Lung (tissue), 12 donors: Measurements from ENCODE around the gene CHEK1. TPM values are rescaled to one million over a fixed set of nuclear protein-coding genes. Genes with fewer than 3 reads are reported as not detected.

ENCODE experiments used
- ATAC-seq: fragments of 200-7000 bp; cut with Tn5 transposase; one replicate; pipeline ENCODE4 v1.9.1; 2020; ENCODE audit warnings: moderate number of reproducible peaks; ENCODE audit not compliant: insufficient read depth, low FRiP score
- DNase-seq, 3 donors: peaks; one replicate each; pipeline ENCODE4 v3.0.0-alpha.2; 2013 to 2017
- H3K27ac ChIP-seq, 2 donors: one replicate each; pipeline ENCODE4 v1.5.1; 2013; ENCODE audit warnings: mild to moderate bottlenecking in 2 of 2, moderate library complexity in 2 of 2, control low read depth in 1 of 2, inconsistent platforms in 1 of 2, low read depth in 1 of 2, low read length in 1 of 2
- H3K27me3 ChIP-seq, 3 donors: one replicate each; pipeline ENCODE4 v1.5.1; 2013; ENCODE audit warnings: low read length in 2 of 3; ENCODE audit not compliant: control insufficient read depth in 3 of 3, insufficient read depth in 3 of 3
- H3K36me3 ChIP-seq, 4 donors: one replicate each; pipeline ENCODE4 v1.5.1; 2013; ENCODE audit warnings: low read length in 4 of 4, mild to moderate bottlenecking in 1 of 4, moderate library complexity in 1 of 4; ENCODE audit not compliant: control insufficient read depth in 4 of 4, insufficient read depth in 4 of 4
- H3K4me1 ChIP-seq, 5 donors: one replicate each; pipeline ENCODE4 v1.5.1; 2013; ENCODE audit warnings: low read length in 5 of 5, mild to moderate bottlenecking in 2 of 5, moderate library complexity in 1 of 5; ENCODE audit not compliant: control insufficient read depth in 5 of 5, insufficient read depth in 5 of 5
- H3K4me3 ChIP-seq: one replicate; pipeline ENCODE4 v1.5.1; 2013; ENCODE audit warnings: mild to moderate bottlenecking, control low read depth, moderate library complexity
- H3K9ac ChIP-seq, 2 donors: one replicate each; pipeline ENCODE4 v1.5.1; 2013; ENCODE audit warnings: low read length in 2 of 2, control low read depth in 1 of 2; ENCODE audit not compliant: insufficient read depth in 1 of 2
- H3K9me3 ChIP-seq, 4 donors: one replicate each; pipeline ENCODE4 v1.5.1; 2013; ENCODE audit warnings: low read length in 3 of 4, mild to moderate bottlenecking in 1 of 4, moderate library complexity in 1 of 4; ENCODE audit not compliant: control insufficient read depth in 4 of 4, insufficient read depth in 3 of 4
- CTCF ChIP-seq: IDR thresholded peaks from 2 replicates; pipeline ENCODE4 v1.5.1; 2012; ENCODE audit warnings: mild to moderate bottlenecking; ENCODE audit errors: control extremely low read depth, extremely low read depth
- WGBS, 2 donors: extraction: QIAGEN DNeasy Blood & Tissue Kit; methylation state at CpG; one replicate each; pipeline ENCODE4 v1.1.7; 2013; 5-methylcytosine and 5-hydroxymethylcytosine counted together
- polyA plus RNA-seq, 2 donors: library from polyadenylated mRNA; stranded (reverse); fragments of 200-250 nt; gene quantifications; one replicate each; pipeline ENCODE4 v1.2.1, GENCODE V29; 2013
- total RNA-seq, 2 donors: library from RNA; depleted of rRNA in 1 of 2; stranded (reverse); fragments of >200 nt in 1 of 2; gene quantifications; one replicate each; pipeline ENCODE4 v1.2.1, GENCODE V29; 2014 to 2021
- donor health status: control.
- donor health status: control.
- donor health status: Bipolar disorder and iron deficiency.
- donor health status: healthy.
- donor health status: DM: yes; HTN: yes; CAD: no.

The CHEK1 gene
- total and polyA plus RNA-seq, 4 donors: 2.3 to 6.4 (median 4.1) TPM

DNA sequence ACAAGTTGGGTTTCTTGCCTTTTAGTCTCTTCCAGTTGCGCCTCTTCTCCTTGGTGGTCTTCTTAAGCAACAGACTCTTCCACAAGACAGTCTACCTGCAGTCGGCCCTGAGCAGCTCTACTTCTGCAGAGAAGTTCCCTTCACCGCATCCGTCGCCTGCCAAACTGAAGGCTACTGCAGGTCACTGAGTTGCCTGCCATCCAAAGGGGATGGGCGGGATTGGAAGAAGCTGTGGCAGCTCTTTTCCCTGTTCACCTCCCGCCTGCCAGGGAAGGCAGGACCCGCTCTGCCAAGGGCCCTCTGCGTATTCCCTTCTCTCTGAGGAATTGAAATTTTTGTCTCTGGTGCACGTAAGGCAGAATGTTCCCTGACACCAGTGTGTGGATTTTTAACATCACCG lies 41.5 kb upstream of the CHEK1 start:
- H3K4me1 ChIP-seq: no peaks in the 10 kb centered on the region
- peaks cover 16 to 31% (median 26%) of the 10 kb centered on the region in 4 donors for H3K36me3 ChIP-seq
- WGBS, 2 donors: 96 to 98% methylated on average over 11 of the region's 11 CpGs
- H3K4me3 ChIP-seq: no peak overlapping the region
- no peak for ATAC-seq
- TF ChIP-seq CTCF: no peak
- no peak overlapping the region for H3K27ac ChIP-seq
- H3K9ac ChIP-seq: no peak overlapping the region
- DNase-seq: no peak
- H3K9me3 ChIP-seq: no peaks in the 10 kb centered on the region
- no peaks in the 10 kb centered on the region for H3K27me3 ChIP-seq

DNA sequence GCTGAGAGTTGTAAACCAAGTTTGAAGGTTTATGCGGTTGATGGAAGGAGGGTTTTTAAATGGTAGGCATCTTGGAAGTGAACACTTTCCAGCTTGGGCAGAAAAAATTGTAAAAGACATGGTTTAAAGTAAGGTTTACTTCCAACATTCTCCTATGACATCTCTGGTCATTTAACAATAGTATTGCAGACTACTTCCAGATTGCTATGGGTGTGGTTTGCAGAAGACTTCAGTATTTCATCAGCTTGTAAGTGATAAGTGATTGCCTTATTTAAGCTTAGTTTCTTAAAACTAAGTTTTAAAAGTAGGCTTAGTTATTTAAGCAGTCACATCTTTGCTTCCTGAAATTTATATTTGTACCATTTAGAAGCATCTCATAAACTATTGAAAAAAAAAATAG lies 39.5 kb upstream of the CHEK1 start:
- Histone ChIP-seq H3K27ac (no peak overlapping the region), H3K4me1 (no peaks in the 10 kb centered on the region), H3K27me3 (no peaks in the 10 kb centered on the region), H3K9ac (no peak overlapping the region), H3K36me3 (peaks cover 3 to 22% (median 15%) of the 10 kb centered on the region in 4 donors), H3K4me3 (no peak overlapping the region), H3K9me3 (no peaks in the 10 kb centered on the region)
- DNase-seq (no peak), ATAC-seq (no peak)
- TF ChIP-seq CTCF: no peak
- 100% methylated on average over 1 of the region's 1 CpG for WGBS, 2 donors

DNA sequence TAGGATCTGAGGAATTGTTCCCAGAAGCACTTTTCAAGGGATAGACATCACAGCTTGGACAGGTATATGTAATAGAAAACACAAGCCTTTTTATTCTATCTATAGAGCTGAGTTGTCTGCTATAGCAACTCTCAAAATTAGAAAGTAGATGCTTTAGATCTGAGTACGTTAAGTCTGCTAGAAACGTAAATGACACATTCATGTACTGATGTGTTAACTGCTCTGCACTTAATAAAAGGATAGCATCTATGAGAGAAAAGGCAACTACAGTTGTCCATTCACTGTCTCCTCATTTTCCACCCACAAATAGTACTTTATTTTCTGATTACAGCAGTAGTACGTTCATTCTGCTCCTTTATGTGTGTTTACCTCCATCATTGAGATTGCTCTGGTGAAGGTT lies 38.3 kb upstream of the CHEK1 start:
- H3K27ac ChIP-seq: no peak overlapping the region
- no peak overlapping the region for H3K4me3 ChIP-seq
- H3K9me3 ChIP-seq: no peaks in the 10 kb centered on the region
- ATAC-seq (no peak), DNase-seq (no peak)
- peaks cover 2 to 21% (median 12%) of the 10 kb centered on the region in 4 donors for H3K36me3 ChIP-seq
- no peaks in the 10 kb centered on the region for H3K27me3 ChIP-seq
- peaks cover 0 to 3% (median 0%) of the 10 kb centered on the region in 5 donors for H3K4me1 ChIP-seq
- 85 to 90% methylated on average over 3 of the region's 3 CpGs for WGBS, 2 donors
- no peak overlapping the region for H3K9ac ChIP-seq
- no peak for TF ChIP-seq CTCF

GRCh38 chr11:125587480-125587879 lies 37.5 kb upstream of the CHEK1 start:
- no peak for DNase-seq

More at GRCh38 chr11:125587480-125587879, 37.5 kb upstream of the CHEK1 start:
- no peak for TF ChIP-seq CTCF
- no peak overlapping the region for H3K27ac ChIP-seq
- H3K4me3 ChIP-seq: no peak overlapping the region
- H3K9ac ChIP-seq: no peak overlapping the region
- H3K36me3 ChIP-seq: peaks cover 2 to 19% (median 10%) of the 10 kb centered on the region in 4 donors
- H3K9me3 ChIP-seq: no peaks in the 10 kb centered on the region
- no peak for ATAC-seq
- no peaks in the 10 kb centered on the region for H3K27me3 ChIP-seq
- 94 to 100% methylated on average over 1 of the region's 1 CpG for WGBS, 2 donors
- peaks cover 0 to 5% (median 0%) of the 10 kb centered on the region in 5 donors for H3K4me1 ChIP-seq
